A549 (cell line): Measurements from ENCODE around the gene SRSF7. TPM values are rescaled to one million over a fixed set of nuclear protein-coding genes. Genes with fewer than 3 reads are reported as not detected.

Source experiments
- ATAC-seq, 2 experiments: fragments of 200-7000 bp in 1 of 2; fragments of >200 bp in 1 of 2; cut with Nextera tagmentation in 1 of 2; cut with Tn5 transposase in 1 of 2; 3 replicates each; pipeline versions ENCODE4 v1.8.0 to v1.9.1; 2018 to 2020; ENCODE audit warnings: mild to moderate bottlenecking in 1 of 2, moderate library complexity in 1 of 2
- CTCF ChIA-PET: fragments of 300-600 bp; sonication (Branson Sonifier 250); formaldehyde crosslinking; extraction: SDS; loops from one replicate; lab custom pipeline; 2021; ENCODE audit warnings: antibody characterized with exemption, inconsistent platforms; lab: Yijun Ruan, JAX
- POLR2A ChIA-PET: fragments of 350-600 bp; formaldehyde crosslinking; extraction: SDS; loops from one replicate; lab custom pipeline; 2021; ENCODE audit warnings: antibody characterized with exemption, inconsistent platforms; lab: Yijun Ruan, JAX
- DNase-seq, 2 experiments: peaks; one replicate each; pipeline versions ENCODE4 v3.0.0 to v3.0.0-alpha.2; 2011 to 2016; ENCODE audit warnings: low read depth in 1 of 2, low spot score in 1 of 2
- FAIRE-seq: peaks from 2 replicates; lab custom pipeline; 2011; peaks lifted over from hg19 to GRCh38; lab: Jason Lieb, UNC
- H3K27ac ChIP-seq, 2 experiments: fragments of >200 bp; sonication (Bioruptor Twin); formaldehyde crosslinking; 3 replicates each; pipeline ENCODE4 v1.5.1; 2016 to 2017
- H3K4me1 ChIP-seq: fragments of >200 bp; sonication (Bioruptor Twin); formaldehyde crosslinking; 3 replicates; pipeline ENCODE4 v1.6.1; 2016
- H3K4me2 ChIP-seq: fragments of >200 bp; sonication (Bioruptor Twin); formaldehyde crosslinking; 3 replicates; pipeline ENCODE4 v1.6.1; 2016
- H3K4me3 ChIP-seq: fragments of >200 bp; sonication (Bioruptor Twin); formaldehyde crosslinking; 3 replicates; pipeline ENCODE4 v1.5.1; 2016
- H3K9me3 ChIP-seq: fragments of >200 bp; sonication (Bioruptor Twin); formaldehyde crosslinking; 3 replicates; pipeline ENCODE4 v1.6.1; 2016
- ATOH8 ChIP-seq: fragments of 250-450 bp; sonication (Bioruptor Pico); IDR thresholded peaks from 2 replicates; pipeline ENCODE4 v1.5.0; 2020; ENCODE audit warnings: low read depth, mild to moderate bottlenecking, moderate library complexity
- CTCF ChIP-seq: fragments of >200 bp; sonication (Bioruptor Twin); formaldehyde crosslinking; IDR thresholded peaks from 3 replicates; pipeline ENCODE4 v1.5.1; 2016
- ESRRA ChIP-seq: fragments of 150-350 bp; IDR thresholded peaks from 2 replicates; pipeline ENCODE4 v1.6.1; 2014; ENCODE audit warnings: mild to moderate bottlenecking, low read length, borderline replicate concordance
- FOSL2 ChIP-seq, 2 experiments: fragments of 450-650 bp in 1 of 2; fragments of >200 bp in 1 of 2; sonication (Bioruptor Twin) in 1 of 2; formaldehyde crosslinking; IDR thresholded peaks; 2 replicates each; pipeline versions ENCODE4 v1.5.0 to v1.6.1; 2016 to 2020; ENCODE audit warnings: mild to moderate bottlenecking in 1 of 2, moderate library complexity in 1 of 2
- HDAC2 ChIP-seq: fragments of 200-600 bp; sonication (generic); IDR thresholded peaks from 2 replicates; pipeline ENCODE4 v1.6.1; 2016
- HEYL ChIP-seq: fragments of 250-450 bp; sonication (Bioruptor Pico); IDR thresholded peaks from 2 replicates; pipeline ENCODE4 v1.8.0; 2021; ENCODE audit warnings: mild to moderate bottlenecking, moderate library complexity
- HOXA7 ChIP-seq: fragments of 250-450 bp; sonication (Bioruptor Pico); IDR thresholded peaks from 2 replicates; pipeline ENCODE4 v1.5.0; 2020; ENCODE audit warnings: mild to moderate bottlenecking, moderate library complexity
- KDM5A ChIP-seq: fragments of 200-600 bp; sonication (generic); IDR thresholded peaks from 2 replicates; pipeline ENCODE4 v1.6.1; 2016; ENCODE audit warnings: antibody characterized with exemption, mild to moderate bottlenecking
- MAFK ChIP-seq: fragments of 450-650 bp; IDR thresholded peaks from 2 replicates; pipeline ENCODE4 v1.6.1; 2014; ENCODE audit not compliant: partially characterized antibody
- MAZ ChIP-seq: fragments of 150-350 bp; IDR thresholded peaks from 2 replicates; pipeline ENCODE4 v1.6.1; 2014; ENCODE audit warnings: antibody characterized with exemption, low read depth, low read length, borderline replicate concordance
- MYC ChIP-seq: IDR thresholded peaks from 2 replicates; pipeline ENCODE4 v1.6.1; 2012; ENCODE audit warnings: mild to moderate bottlenecking, inconsistent platforms, low read length, improper control_type of control experiment, borderline replicate concordance
- NFE2L2 ChIP-seq: fragments of 150-350 bp; conservative IDR thresholded peaks from 2 replicates; pipeline ENCODE4 v1.6.1; 2014; ENCODE audit warnings: low read length
- NPAS2 ChIP-seq: fragments of 250-450 bp; sonication (Bioruptor Pico); IDR thresholded peaks from 2 replicates; pipeline ENCODE4 v1.8.0; 2022; ENCODE audit warnings: mild to moderate bottlenecking, moderate library complexity, borderline replicate concordance
- NR3C1 ChIP-seq: fragments of >200 bp; sonication (Bioruptor Twin); formaldehyde crosslinking; IDR thresholded peaks from 3 replicates; pipeline ENCODE4 v1.6.1; 2017
- POLR2A ChIP-seq: IDR thresholded peaks from 2 replicates; pipeline ENCODE4 v1.6.1; 2012; ENCODE audit warnings: mild to moderate bottlenecking, low read length
- RARB ChIP-seq: fragments of 250-450 bp; sonication (Bioruptor Pico); IDR thresholded peaks from 2 replicates; pipeline ENCODE4 v1.8.0; 2021; ENCODE audit warnings: mild to moderate bottlenecking, moderate library complexity
- REST ChIP-seq: fragments of 200-600 bp; sonication (generic); IDR thresholded peaks from 2 replicates; pipeline ENCODE4 v1.6.1; 2016; ENCODE audit warnings: antibody characterized with exemption, mild to moderate bottlenecking, moderate library complexity
- RFX5 ChIP-seq: fragments of 450-650 bp; IDR thresholded peaks from 2 replicates; pipeline ENCODE4 v1.7.1; 2014; ENCODE audit warnings: antibody characterized with exemption, mild to moderate bottlenecking, moderate library complexity
- RNF2 ChIP-seq: fragments of 200-600 bp; sonication (generic); IDR thresholded peaks from 2 replicates; pipeline ENCODE4 v1.6.1; 2016; ENCODE audit warnings: low read depth, mild to moderate bottlenecking, antibody characterized with exemption, moderate library complexity, borderline replicate concordance
- TFCP2L1 ChIP-seq: fragments of 250-450 bp; sonication (Bioruptor Pico); IDR thresholded peaks from 2 replicates; pipeline ENCODE4 v1.5.0; 2021; ENCODE audit warnings: mild to moderate bottlenecking
- TP53 ChIP-seq: fragments of 250-450 bp; sonication (Bioruptor Pico); IDR thresholded peaks from 2 replicates; pipeline ENCODE4 v1.5.0; 2021; ENCODE audit warnings: mild to moderate bottlenecking, moderate library complexity
- USF2 ChIP-seq: fragments of 450-650 bp; IDR thresholded peaks from 2 replicates; pipeline ENCODE4 v1.6.1; 2014; ENCODE audit warnings: antibody characterized with exemption
- ZC3H11A ChIP-seq: fragments of 450-650 bp; IDR thresholded peaks from 2 replicates; pipeline ENCODE4 v1.6.1; 2014; ENCODE audit warnings: antibody characterized with exemption, mild to moderate bottlenecking
- WGBS: methylation state at CpG from one replicate; pipeline ENCODE4 v1.1.6; 2017; ENCODE audit errors: missing lambda C conversion rate; 5-methylcytosine and 5-hydroxymethylcytosine counted together
- polyA plus RNA-seq, 4 experiments: library from polyadenylated mRNA; depleted of rRNA in 3 of 4; stranded (reverse); fragments of >200 nt; fragmentation: RNase III in 1 of 4; extraction: RNeasy Plus Mini Kit Qiagen cat#74134 plus additional on column Dnase treatment in 1 of 4; gene quantifications; 2 replicates in 3 of 4; 3 replicates in 1 of 4; pipeline ENCODE4 v1.2.3, GENCODE V29; 2011 to 2017

Gene SRSF7
- polyA plus RNA-seq, 2 of the 4 experiments (the other 2 are of a cell fraction), result 397 to 544 TPM

GRCh38 chr2:38765149-38765548, 14.0 kb upstream of the SRSF7 start:
- ChIA-PET POLR2A (interaction anchor here (8.7 kb wide), 1 partner anchor 14 kb away, joined by 72 read pairs; the partner anchor contains the start of gene SRSF7), CTCF (interaction anchor here (0.6 kb wide), 1 partner anchor 75 kb away, joined by 3 read pairs; no protein-coding TSS in a partner anchor)
- FAIRE-seq, result no peak
- WGBS, result 70% methylated on average over 4 of the region's 4 CpGs
- no peaks in the 10 kb centered on the region for H3K4me1 ChIP-seq
- no peak overlapping the region for H3K27ac ChIP-seq
- no peaks in the 10 kb centered on the region for H3K9me3 ChIP-seq
- no peak overlapping the region for H3K4me3 ChIP-seq
- H3K4me2 ChIP-seq, result no peak overlapping the region
- TF ChIP-seq MAFK (no peak), HOXA7 (CRISPR knock-in tag) (no peak), USF2 (no peak), RARB (no peak), HDAC2 (no peak), MAZ (no peak), ESRRA (no peak), FOSL2 (IDR thresholded peaks at IDR 0.05) (no peak), FOSL2 (CRISPR knock-in tag; IDR thresholded peaks at IDR 0.05) (no peak), ZC3H11A (no peak), RNF2 (no peak), TFCP2L1 (CRISPR knock-in tag) (no peak), CTCF (no peak)
- no peak for ATAC-seq
- DNase-seq, result no peak

- no peak overlapping the region for H3K4me2 ChIP-seq
- no peak for ATAC-seq
- TF ChIP-seq NFE2L2, result no peak
- no peak for TF ChIP-seq HOXA7 (CRISPR knock-in tag)
- no peak for TF ChIP-seq TP53 (CRISPR knock-in tag)
- TF ChIP-seq KDM5A, result no peak
- no peak for TF ChIP-seq MYC
- TF ChIP-seq HEYL, result no peak
- TF ChIP-seq ZC3H11A, result no peak
- no peak for TF ChIP-seq USF2
- no peak for TF ChIP-seq POLR2A
- no peak for TF ChIP-seq RFX5
- TF ChIP-seq ATOH8, result no peak
- no peak for TF ChIP-seq NR3C1
- no peak for TF ChIP-seq TFCP2L1 (CRISPR knock-in tag)
- TF ChIP-seq MAZ, result no peak
- no peak for TF ChIP-seq NPAS2 (CRISPR knock-in tag)
- TF ChIP-seq REST, result no peak
- no peaks in the 10 kb centered on the region for H3K4me1 ChIP-seq
- POLR2A ChIA-PET, result interaction anchor here (8.7 kb wide), 1 partner anchor 12 kb away, joined by 72 read pairs; the partner anchor contains the start of gene SRSF7
- no peak overlapping the region for H3K27ac ChIP-seq
- no peak for FAIRE-seq
- H3K9me3 ChIP-seq, result no peaks in the 10 kb centered on the region
- DNase-seq, result no peak
- WGBS, result 88% methylated on average over 4 of the region's 4 CpGs
- CTCF ChIA-PET, result no interaction called here
- no peak overlapping the region for H3K4me3 ChIP-seq
These were observed 12.6 kb upstream of the SRSF7 start for GRCh38 chr2:38763728-38764127.
